K562 (cell line): ENCODE data around the gene OR4D6. TPM values are rescaled to one million over a fixed set of nuclear protein-coding genes. Genes with fewer than 3 reads are reported as not detected.

ENCODE experiments used
- ATF3 ChIP-seq, 2 experiments: fragments of 450-650 bp in 1 of 2; sonication (generic) in 1 of 2; formaldehyde crosslinking in 1 of 2; IDR thresholded peaks in 1 of 2; conservative IDR thresholded peaks in 1 of 2; 2 replicates each; pipeline versions ENCODE4 v1.6.1 to v1.8.1; 2016 to 2023; ENCODE audit warnings: mild to moderate bottlenecking in 2 of 2, moderate library complexity in 2 of 2, inconsistent platforms in 1 of 2, missing genetic modification reagents in 1 of 2
- CSDE1 ChIP-seq, 2 experiments: fragments of 450-650 bp; IDR thresholded peaks; 2 replicates each; pipeline ENCODE4 v1.6.1; 2016; ENCODE audit warnings: mild to moderate bottlenecking in 1 of 2
- KAT2B ChIP-seq: IDR thresholded peaks from one replicate; pipeline ENCODE4 v1.6.1; 2012; ENCODE audit warnings: low read depth, mild to moderate bottlenecking, control low read depth, inconsistent platforms, low read length, moderate library complexity
- NFE2L1 ChIP-seq: fragments of 450-650 bp; IDR thresholded peaks from 2 replicates; pipeline ENCODE4 v1.6.1; 2016; ENCODE audit warnings: missing genetic modification characterization, low read depth, mild to moderate bottlenecking, missing compliant biosample characterization, moderate library complexity, borderline replicate concordance
- NFIC ChIP-seq: fragments of 450-650 bp; IDR thresholded peaks from 2 replicates; pipeline ENCODE4 v1.6.1; 2017; ENCODE audit warnings: mild to moderate bottlenecking, inconsistent platforms
- PHF21A ChIP-seq: fragments of 450-650 bp; IDR thresholded peaks from 2 replicates; pipeline ENCODE4 v1.6.1; 2017; ENCODE audit warnings: low read depth, borderline replicate concordance
- RNF2 ChIP-seq: sonication (generic); IDR thresholded peaks from 2 replicates; pipeline ENCODE4 v1.6.1; 2016
- TEAD4 ChIP-seq, 2 experiments: sonication (generic) in 1 of 2; formaldehyde crosslinking in 1 of 2; IDR thresholded peaks; 2 replicates each; pipeline versions ENCODE4 v1.6.1 to v1.8.0; 2012 to 2022; ENCODE audit warnings: borderline replicate concordance in 1 of 2, inconsistent platforms in 1 of 2, low read length in 1 of 2, mild to moderate bottlenecking in 1 of 2, missing genetic modification reagents in 1 of 2
- ZBTB40 ChIP-seq, 2 experiments: fragments of 450-650 bp in 1 of 2; sonication (generic) in 1 of 2; formaldehyde crosslinking in 1 of 2; IDR thresholded peaks; 2 replicates each; pipeline versions ENCODE4 v1.7.1 to v1.9.0; 2016 to 2022; ENCODE audit warnings: inconsistent platforms in 1 of 2, mild to moderate bottlenecking in 1 of 2, missing genetic modification reagents in 1 of 2
- ZNF263 ChIP-seq: sonication (generic); formaldehyde crosslinking; IDR thresholded peaks from 2 replicates; pipeline ENCODE4 v1.8.0; 2022; ENCODE audit warnings: mild to moderate bottlenecking, missing genetic modification reagents, borderline replicate concordance
- ZNF518B ChIP-seq: fragments of 250-450 bp; sonication (Bioruptor Pico); IDR thresholded peaks from 2 replicates; pipeline ENCODE4 v1.5.0; 2021; ENCODE audit warnings: mild to moderate bottlenecking, moderate library complexity
- ZNF717 ChIP-seq: fragments of 250-450 bp; sonication (Bioruptor Pico); IDR thresholded peaks from 2 replicates; pipeline ENCODE4 v1.5.0; 2021
- polyA plus RNA-seq, 8 experiments: library from polyadenylated mRNA; depleted of rRNA in 4 of 8; stranded (reverse) in 5 of 8; unstranded in 3 of 8; fragments of >200 nt; fragmentation: Nextera tagmentation in 2 of 8; fragmentation: Illumina TruSeq in 1 of 8; extraction: Ambion mirVana in 2 of 8; extraction: Trizol in 1 of 8; gene quantifications; 2 replicates each; pipeline versions ENCODE4 v1.2.1 to v1.2.3, GENCODE V29; 2011 to 2014; ENCODE audit warnings: inconsistent platforms in 1 of 8, missing spikeins in 1 of 8
- total RNA-seq, 7 experiments: library from RNA; depleted of rRNA in 6 of 7; stranded (reverse); fragments of >200 nt in 6 of 7; fragmentation: Illumina TruSeq in 2 of 7; extraction: Trizol in 2 of 7; gene quantifications; 2 replicates each; pipeline versions ENCODE4 v1.2.1 to v1.2.3, GENCODE V29; 2011 to 2021; ENCODE audit warnings: low replicate concordance in 1 of 7

The OR4D6 gene
- total and polyA plus RNA-seq, 9 of the 15 experiments (the other 6 are each of a cell fraction or from before 2014, with no cell fraction given), result not detected

- no peak for TF ChIP-seq ZBTB40 (IDR thresholded peaks at IDR 0.05)
- TF ChIP-seq ZBTB40 (CRISPR knock-in tag; IDR thresholded peaks at IDR 0.05), result no peak
- no peak for TF ChIP-seq KAT2B
- no peak for TF ChIP-seq TEAD4 (IDR thresholded peaks at IDR 0.05; ENCODE audit: low read length)
- TF ChIP-seq TEAD4 (CRISPR knock-in tag; IDR thresholded peaks at IDR 0.05; ENCODE audit: borderline replicate concordance), result no peak
- TF ChIP-seq CSDE1 (IDR thresholded peaks at IDR 0.05), result no peak
- no peak for TF ChIP-seq ZNF518B (CRISPR knock-in tag)
- TF ChIP-seq ATF3 (IDR thresholded peaks at IDR 0.05), result 0 out of 2 replicates have a peak, but pooled peaks have one; percentile 24
- no peak for TF ChIP-seq ATF3 (CRISPR knock-in tag; conservative IDR thresholded peaks at IDR 0.05)
- no peak for TF ChIP-seq NFE2L1 (tag)
- 0 out of 2 replicates have a peak, but pooled peaks have one; percentile 24 for TF ChIP-seq NFIC
- no peak for TF ChIP-seq PHF21A
- no peak for TF ChIP-seq RNF2
- TF ChIP-seq ZNF717 (CRISPR knock-in tag), result no peak
- TF ChIP-seq ZNF263 (CRISPR knock-in tag), result no peak
Measured at GRCh38 chr11:59426361-59427067, 30.2 kb upstream of the OR4D6 start, which contains the start of gene OR5A2 (continued).
